NCI-H1436 treated with DMSO at 0.1 percent for 48 hours (cell line): ENCODE data around the gene CELF5.
"Not testable (repeated sequence)": the region's sequence is repeated elsewhere in the genome, so short reads cannot be mapped to it uniquely, and the experiment has no call there.

Experiments used
- DNase-seq: peaks from one replicate; lab custom pipeline; 2025; lab: John Stamatoyannopoulos, UW

The CELF5 gene

DNA sequence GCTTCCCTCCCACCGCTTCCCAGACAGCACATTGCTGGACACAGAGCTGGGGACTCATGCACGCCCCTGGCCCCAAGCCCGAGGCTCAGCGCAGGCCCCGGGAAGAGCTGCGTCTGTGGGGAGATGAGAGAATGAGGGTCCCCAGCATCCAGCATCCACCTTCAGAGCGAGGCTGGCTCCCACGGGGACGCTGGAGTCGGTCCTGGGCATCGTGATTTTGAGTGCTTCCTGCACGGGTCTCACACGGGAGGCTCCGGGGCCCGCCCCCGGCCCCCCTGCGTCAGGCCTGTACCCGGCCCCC is 34.0 kb upstream of the CELF5 start:
- DNase-seq, result no peak

DNA sequence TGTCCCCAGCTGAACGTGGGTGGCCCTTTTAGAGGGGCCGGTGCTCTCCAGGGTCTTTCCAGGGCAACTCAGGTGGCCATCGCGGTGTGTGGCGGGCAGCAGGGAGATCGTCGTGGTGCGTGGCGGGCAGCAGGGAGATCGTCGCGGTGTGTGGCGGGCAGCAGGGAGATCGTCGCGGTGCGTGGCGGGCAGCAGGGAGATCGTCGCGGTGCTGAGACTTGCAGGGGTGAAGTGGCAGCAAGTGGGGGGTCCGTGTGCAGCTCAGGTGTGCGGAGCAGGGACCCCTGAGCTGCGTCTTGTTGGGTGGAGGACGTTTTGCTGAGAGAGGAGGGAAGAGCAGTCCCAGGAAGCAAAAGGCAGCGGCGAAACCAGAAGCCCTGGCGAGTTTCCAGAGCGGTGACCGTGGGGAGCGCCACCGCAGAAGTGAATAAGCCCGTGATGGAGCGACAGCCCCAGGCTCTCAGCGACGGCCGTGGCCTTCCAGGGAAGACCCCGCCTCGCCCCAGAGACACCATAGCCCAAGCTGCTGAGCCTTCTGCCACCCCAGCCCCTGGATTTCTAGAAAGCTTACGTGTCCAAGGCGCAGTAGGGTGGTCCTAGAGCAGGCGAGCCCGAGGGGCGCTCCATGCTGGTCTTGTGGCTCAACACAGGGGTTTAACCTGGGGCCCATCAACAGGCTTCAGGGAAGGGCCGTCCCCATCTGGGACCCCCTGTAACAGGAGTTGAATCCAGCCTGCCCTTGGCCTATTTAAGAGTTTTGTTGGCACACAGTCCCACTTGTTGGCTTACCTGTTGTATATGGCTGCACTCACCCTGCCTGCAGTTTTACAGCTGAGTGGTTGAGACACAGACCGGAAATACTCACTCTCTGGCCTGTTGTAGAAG is 33.3 kb upstream of the CELF5 start:
- DNase-seq, result no peak

GRCh38 chr19:3191806-3192104 is 32.7 kb upstream of the CELF5 start:
- not testable (repeated sequence) for DNase-seq

- no peak for DNase-seq
Observed at GRCh38 chr19:3192228-3192635, 32.2 kb upstream of the CELF5 start.

- DNase-seq, result no peak
Observed at GRCh38 chr19:3192684-3193083, 31.8 kb upstream of the CELF5 start.

- no peak for DNase-seq
Observed at GRCh38 chr19:3193256-3194105, 31.0 kb upstream of the CELF5 start.

DNA sequence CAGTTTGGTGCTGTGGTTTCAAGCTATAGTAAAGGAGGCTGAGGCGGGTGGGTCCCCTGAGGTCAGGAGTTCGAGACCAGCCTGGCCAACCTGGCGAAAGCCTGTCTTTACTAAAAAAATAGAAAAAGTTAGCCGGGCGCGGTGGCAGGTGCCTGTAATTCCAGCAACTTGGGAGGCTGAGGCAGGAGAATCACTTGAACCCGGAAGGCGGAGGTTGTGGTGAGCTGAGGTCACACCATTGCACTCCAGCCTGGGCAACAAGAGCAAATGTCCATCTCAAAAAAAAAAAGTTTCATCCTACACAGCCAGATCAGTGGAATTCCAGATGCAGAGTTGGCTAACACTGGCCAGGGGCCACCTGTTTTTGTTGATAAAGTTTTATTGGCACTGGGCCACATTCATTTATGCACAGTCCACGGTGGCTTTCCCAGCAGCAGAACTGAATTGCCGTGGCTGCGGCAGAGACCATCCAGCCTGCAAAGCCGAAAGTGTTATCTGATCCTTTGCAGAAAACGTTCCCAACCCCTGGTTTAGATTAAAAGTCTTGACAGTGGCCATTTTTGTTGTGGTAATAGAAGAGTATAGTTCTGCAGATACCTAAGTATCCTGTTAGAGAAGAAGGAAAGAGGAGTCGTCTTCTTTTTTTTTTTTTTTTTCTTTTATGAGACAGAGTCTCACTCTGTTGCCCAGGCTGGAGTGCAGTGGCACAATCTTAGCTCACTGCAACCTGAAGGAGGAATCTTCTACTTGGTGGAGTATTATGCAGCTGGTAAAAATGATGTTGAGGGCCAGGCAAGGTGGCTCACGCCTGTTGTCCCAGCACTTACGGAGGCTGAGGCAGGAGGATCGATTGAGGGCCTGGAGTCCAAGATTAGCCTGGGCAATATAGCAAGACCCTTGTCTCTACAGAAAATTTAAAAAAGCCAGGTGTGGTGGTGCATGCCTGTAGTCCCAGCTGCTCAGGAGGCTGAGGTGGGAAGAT is 30.1 kb upstream of the CELF5 start:
- no peak for DNase-seq

- no peak for DNase-seq
Observed at GRCh38 chr19:3196064-3196932, 28.2 kb upstream of the CELF5 start.

GRCh38 chr19:3196933-3197205 is 27.6 kb upstream of the CELF5 start:
- no peak for DNase-seq

- DNase-seq, result no peak
Observed at GRCh38 chr19:3198901-3199700, 25.4 kb upstream of the CELF5 start.

DNA sequence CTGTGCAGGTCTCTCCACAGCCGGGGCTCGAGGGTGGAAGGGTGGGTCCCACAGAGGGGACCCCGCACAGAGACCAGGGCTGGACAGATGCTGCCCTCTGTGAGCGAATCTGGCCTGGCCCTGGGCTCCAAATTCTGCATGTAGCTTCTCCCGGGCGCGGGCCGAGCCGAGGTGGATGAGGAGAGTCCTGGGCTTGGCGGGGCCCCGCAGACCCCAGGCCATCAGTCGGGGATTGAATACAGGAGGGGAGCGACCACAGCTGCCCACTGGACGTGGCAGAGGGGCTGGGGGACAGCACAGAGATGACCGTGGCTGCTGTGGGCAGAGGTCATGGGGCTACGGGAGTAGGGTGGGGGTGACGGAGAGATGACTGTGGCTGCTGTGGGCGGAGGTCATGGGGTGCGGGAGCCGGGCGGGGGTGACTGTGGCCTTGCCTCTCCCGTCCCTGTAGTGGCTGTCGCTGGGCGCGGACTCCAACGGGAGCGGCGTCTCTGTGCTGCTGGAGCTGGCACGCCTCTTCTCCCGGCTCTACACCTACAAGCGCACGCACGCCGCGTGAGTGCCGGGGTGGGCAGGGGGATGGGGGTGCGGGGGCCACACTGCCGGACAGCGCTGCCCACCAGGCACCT is 23.3 kb upstream of the CELF5 start:
- no peak for DNase-seq

DNA sequence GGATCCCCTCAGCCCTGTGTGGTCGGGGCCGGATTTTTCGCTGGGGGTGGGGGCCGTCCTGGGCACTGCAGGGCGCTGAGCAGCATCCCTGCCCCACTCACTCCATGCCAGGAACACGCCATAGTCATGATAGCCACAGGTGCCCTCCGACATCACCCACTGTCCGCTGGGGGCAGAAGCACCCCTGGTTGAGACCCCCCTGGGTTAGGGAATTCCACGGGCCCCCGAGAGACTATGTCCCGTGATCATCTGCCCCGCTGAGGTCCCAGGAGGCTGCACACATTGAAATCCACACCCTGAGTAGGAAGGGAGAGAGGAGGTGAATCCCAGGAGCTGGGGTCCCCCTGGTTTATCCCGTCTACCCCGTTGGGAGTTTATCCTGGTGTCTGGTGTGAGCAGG is 22.6 kb upstream of the CELF5 start:
- no peak for DNase-seq

- DNase-seq, result no peak
Observed at GRCh38 chr19:3202346-3202745, 22.1 kb upstream of the CELF5 start.

DNA sequence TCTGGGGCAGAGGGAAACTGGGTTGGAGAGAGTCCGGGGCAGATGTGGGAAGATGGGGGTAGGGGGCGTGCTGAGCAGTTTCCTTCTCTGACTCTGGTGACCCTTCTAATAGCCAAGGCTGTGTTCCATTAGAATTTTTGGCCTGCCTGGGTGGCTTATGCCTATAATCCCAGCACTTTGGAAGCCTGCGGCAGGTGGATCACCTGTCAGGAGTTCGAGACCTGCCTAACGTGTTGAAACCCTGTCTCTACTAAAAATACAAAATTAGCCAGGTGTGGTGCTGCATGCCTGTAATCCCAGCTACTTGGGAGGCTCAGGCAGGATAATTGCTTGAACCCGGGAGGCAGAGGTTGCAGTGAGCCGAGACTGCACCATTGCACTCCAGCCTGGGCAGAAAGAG is 21.6 kb upstream of the CELF5 start:
- not testable (repeated sequence) for DNase-seq

DNA sequence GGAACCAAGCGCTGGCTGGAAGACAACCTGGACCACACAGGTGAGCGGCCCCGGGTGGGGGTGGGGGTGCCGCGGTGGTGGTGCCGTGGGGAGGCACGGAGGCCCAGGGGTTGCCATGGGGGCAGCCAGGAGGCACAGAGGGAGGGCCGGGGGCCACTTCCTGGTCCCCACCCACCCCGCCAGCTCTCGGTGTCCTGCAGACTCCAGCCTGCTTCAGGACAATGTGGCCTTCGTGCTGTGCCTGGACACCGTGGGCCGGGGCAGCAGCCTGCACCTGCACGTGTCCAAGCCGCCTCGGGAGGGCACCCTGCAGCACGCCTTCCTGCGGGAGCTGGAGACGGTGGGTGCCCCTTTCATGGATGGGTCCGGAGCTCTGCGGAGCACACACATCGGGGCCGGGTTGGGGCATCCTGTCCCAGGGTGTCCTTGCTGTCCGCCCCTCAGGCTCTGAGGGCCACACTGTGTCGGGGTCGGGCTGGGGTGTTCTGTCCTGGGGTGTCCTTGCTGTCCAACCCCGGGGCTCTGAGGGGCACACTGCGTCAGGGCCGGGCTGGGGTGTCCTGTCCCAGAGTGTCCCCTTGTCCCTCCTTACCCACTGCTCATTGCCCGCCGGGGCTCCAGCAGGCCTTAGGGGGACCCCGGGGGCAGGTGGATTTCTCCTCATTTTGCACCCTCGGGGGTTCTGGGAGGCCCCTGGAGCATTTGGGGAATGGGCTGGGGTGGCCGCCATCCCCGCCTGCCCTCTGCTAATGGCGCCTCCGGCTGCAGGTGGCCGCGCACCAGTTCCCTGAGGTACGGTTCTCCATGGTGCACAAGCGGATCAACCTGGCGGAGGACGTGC is 20.4 kb upstream of the CELF5 start:
- no peak for DNase-seq

GRCh38 chr19:3204646-3205275 is 19.7 kb upstream of the CELF5 start:
- DNase-seq, result no peak

- no peak for DNase-seq
Observed at GRCh38 chr19:3206216-3206953, 18.1 kb upstream of the CELF5 start.
